Common myeloid progenitor, CD34-positive (primary cell): ENCODE results near the gene ARHGAP15.
A peak's percentile ranks its signal among the peaks of the same experiment; 100 is the strongest.

Experiments
- CTCF ChIA-PET: fragments of 350-600 bp; sonication (Branson Sonifier 250); formaldehyde crosslinking; loops from one replicate; lab custom pipeline; 2021; ENCODE audit warnings: antibody characterized with exemption; lab: Charles Lee
- POLR2A ChIA-PET: fragments of 350-600 bp; sonication (Branson Sonifier 250); formaldehyde crosslinking; loops from one replicate; lab custom pipeline; 2021; ENCODE audit warnings: antibody characterized with exemption; lab: Charles Lee
- DNase-seq, 3 donors: peaks; one replicate each; pipeline versions ENCODE4 v3.0.0 to v3.0.0-alpha.2; 2013
- H3K27ac ChIP-seq, 2 experiments: 1 replicate in 1 of 2; 2 replicates in 1 of 2; pipeline ENCODE4 v1.7.0; 2013; ENCODE audit warnings: inconsistent platforms in 2 of 2, low read length in 2 of 2, mild to moderate bottlenecking in 2 of 2, low read depth in 1 of 2, moderate library complexity in 1 of 2; ENCODE audit not compliant: severe bottlenecking in 2 of 2, insufficient read depth in 1 of 2, poor library complexity in 1 of 2
- H3K27me3 ChIP-seq, 5 experiments: replicated peaks in 2 of 5; 1 replicate in 3 of 5; 2 replicates in 2 of 5; pipeline versions ENCODE4 v1.6.1 to v1.7.0; 2013; ENCODE audit warnings: low read length in 4 of 5, mild to moderate bottlenecking in 2 of 5, moderate library complexity in 2 of 5, inconsistent platforms in 1 of 5; ENCODE audit not compliant: insufficient read depth in 5 of 5, control insufficient read depth in 4 of 5
- H3K36me3 ChIP-seq, 4 experiments: 1 replicate in 2 of 4; 2 replicates in 2 of 4; pipeline versions ENCODE4 v1.6.1 to v1.7.0; 2013; ENCODE audit warnings: low read length in 3 of 4, control low read depth in 1 of 4, mild to moderate bottlenecking in 1 of 4; ENCODE audit not compliant: control insufficient read depth in 4 of 4, insufficient read depth in 4 of 4
- H3K4me1 ChIP-seq, 4 experiments: 1 replicate in 3 of 4; 2 replicates in 1 of 4; pipeline versions ENCODE4 v1.6.1 to v1.7.1; 2013; ENCODE audit warnings: low read length in 3 of 4, mild to moderate bottlenecking in 3 of 4, control low read depth in 1 of 4, inconsistent platforms in 1 of 4, moderate library complexity in 1 of 4; ENCODE audit not compliant: control insufficient read depth in 4 of 4, insufficient read depth in 4 of 4; ENCODE audit errors: control extremely low read depth in 1 of 4
- H3K4me3 ChIP-seq, 7 experiments: 1 replicate in 4 of 7; 2 replicates in 3 of 7; pipeline versions ENCODE4 v1.5.1 to v1.7.0; 2013; ENCODE audit warnings: mild to moderate bottlenecking in 7 of 7, low read length in 6 of 7, moderate library complexity in 6 of 7, inconsistent platforms in 2 of 7, low read depth in 2 of 7, control low read depth in 1 of 7; ENCODE audit not compliant: insufficient read depth in 4 of 7, control insufficient read depth in 1 of 7; ENCODE audit errors: extremely low read depth in 1 of 7
- H3K9me3 ChIP-seq, 5 experiments: 1 replicate in 4 of 5; 2 replicates in 1 of 5; pipeline versions ENCODE4 v1.6.1 to v1.7.1; 2013; ENCODE audit warnings: low read length in 4 of 5, mild to moderate bottlenecking in 2 of 5, inconsistent platforms in 1 of 5, low read depth in 1 of 5, moderate library complexity in 1 of 5; ENCODE audit not compliant: control insufficient read depth in 4 of 5, insufficient read depth in 2 of 5; ENCODE audit errors: control extremely low read depth in 1 of 5
- WGBS: methylation state at CpG from one replicate; pipeline ENCODE4 v1.1.5; 2013; ENCODE audit not compliant: insufficient coverage; 5-methylcytosine and 5-hydroxymethylcytosine counted together

ARHGAP15 gene

DNA sequence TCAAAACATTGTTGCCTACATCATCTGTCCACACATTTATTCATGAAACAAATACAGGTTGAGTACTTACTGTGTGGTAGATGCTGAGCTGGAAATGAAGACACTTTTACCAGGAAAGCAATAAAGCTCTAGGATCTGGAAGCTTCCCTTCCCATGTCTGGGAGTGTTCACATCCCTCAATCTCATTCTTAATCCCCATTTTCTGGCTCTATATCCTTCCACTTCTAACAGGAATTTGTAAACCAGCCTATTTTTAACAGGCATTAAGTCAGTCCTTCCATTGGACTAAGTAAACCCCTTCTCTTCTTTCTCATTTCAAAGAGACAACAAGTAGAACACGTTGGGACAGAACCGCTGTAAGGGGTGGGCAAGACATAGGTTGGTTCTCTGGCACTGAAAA, 589.5 kb downstream of the ARHGAP15 start:
- Histone ChIP-seq H3K4me1 (peaks cover 0 to 21% (median 15%) of the 10 kb centered on the region in 4 experiments), H3K4me3 (no peak overlapping the region), H3K9me3 (peaks cover 0 to 4% (median 0%) of the 10 kb centered on the region in 5 experiments), H3K27ac (no peak overlapping the region), H3K27me3 (no peaks in the 10 kb centered on the region), H3K36me3 (peaks cover 4 to 12% (median 5%) of the 10 kb centered on the region in 4 experiments)
- 100% methylated on average over 1 of the region's 2 CpGs for WGBS
- ChIA-PET POLR2A (no interaction called here), CTCF (interaction anchor here (1.5 kb wide), 1 partner anchor 18 kb away, joined by 3 read pairs; no protein-coding TSS in a partner anchor)
- no peak for DNase-seq

GRCh38 chr2:143719406-143719805, 590.2 kb downstream of the ARHGAP15 start:
- WGBS, result 100% methylated on average over 1 of the region's 2 CpGs
- POLR2A ChIA-PET, result no interaction called here

GRCh38 chr2:143720095-143720664, 591.0 kb downstream of the ARHGAP15 start:
- peaks cover 4 to 8% (median 5%) of the 10 kb centered on the region in 4 experiments for H3K36me3 ChIP-seq
- H3K27me3 ChIP-seq, result no peaks in the 10 kb centered on the region
- peaks cover 0 to 21% (median 15%) of the 10 kb centered on the region in 4 experiments for H3K4me1 ChIP-seq
- no peak overlapping the region for H3K4me3 ChIP-seq
- POLR2A ChIA-PET, result no interaction called here
- CTCF ChIA-PET, result no interaction called here
- no peaks in the 10 kb centered on the region for H3K9me3 ChIP-seq
- 95% methylated on average over 12 of the region's 17 CpGs for WGBS
- DNase-seq, result peak in 1 of 3 donors; percentile 9
- H3K27ac ChIP-seq, result no peak overlapping the region

More at GRCh38 chr2:143719406-143719805, 590.2 kb downstream of the ARHGAP15 start:
- H3K27ac ChIP-seq, result no peak overlapping the region
- CTCF ChIA-PET, result no interaction called here
- no peaks in the 10 kb centered on the region for H3K27me3 ChIP-seq
- peaks cover 4 to 8% (median 5%) of the 10 kb centered on the region in 4 experiments for H3K36me3 ChIP-seq
- peaks cover 0 to 21% (median 15%) of the 10 kb centered on the region in 4 experiments for H3K4me1 ChIP-seq
- H3K4me3 ChIP-seq, result no peak overlapping the region
- H3K9me3 ChIP-seq, result no peaks in the 10 kb centered on the region
- no peak for DNase-seq

DNA sequence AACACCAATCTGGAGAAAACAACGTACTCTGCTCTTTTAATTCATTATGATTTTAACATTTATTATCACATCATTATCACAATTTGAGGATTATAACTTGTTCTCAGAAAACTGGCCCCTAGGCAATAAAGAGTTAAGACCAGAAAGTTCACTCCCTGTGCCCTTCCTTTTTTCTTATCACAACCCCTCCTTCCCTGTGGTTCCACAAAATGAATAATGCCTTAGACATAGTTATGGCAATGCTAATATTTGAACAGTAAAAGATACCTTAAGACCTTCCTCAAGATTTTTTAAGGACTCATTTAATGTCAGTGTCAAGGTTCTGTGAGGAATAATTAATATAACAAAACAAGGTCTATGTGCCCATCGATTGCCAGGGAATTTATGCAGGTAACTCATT, 596.2 kb downstream of the ARHGAP15 start:
- Histone ChIP-seq H3K4me3 (no peak overlapping the region), H3K4me1 (peaks cover 0 to 1% (median under 1%) of the 10 kb centered on the region in 4 experiments), H3K36me3 (peaks cover 8 to 11% (median 9%) of the 10 kb centered on the region in 4 experiments), H3K27ac (no peak overlapping the region), H3K9me3 (no peaks in the 10 kb centered on the region), H3K27me3 (no peaks in the 10 kb centered on the region)
- WGBS, result 100% methylated on average over 1 of the region's 2 CpGs
- ChIA-PET CTCF (no interaction called here), POLR2A (no interaction called here)
- no peak for DNase-seq

DNA sequence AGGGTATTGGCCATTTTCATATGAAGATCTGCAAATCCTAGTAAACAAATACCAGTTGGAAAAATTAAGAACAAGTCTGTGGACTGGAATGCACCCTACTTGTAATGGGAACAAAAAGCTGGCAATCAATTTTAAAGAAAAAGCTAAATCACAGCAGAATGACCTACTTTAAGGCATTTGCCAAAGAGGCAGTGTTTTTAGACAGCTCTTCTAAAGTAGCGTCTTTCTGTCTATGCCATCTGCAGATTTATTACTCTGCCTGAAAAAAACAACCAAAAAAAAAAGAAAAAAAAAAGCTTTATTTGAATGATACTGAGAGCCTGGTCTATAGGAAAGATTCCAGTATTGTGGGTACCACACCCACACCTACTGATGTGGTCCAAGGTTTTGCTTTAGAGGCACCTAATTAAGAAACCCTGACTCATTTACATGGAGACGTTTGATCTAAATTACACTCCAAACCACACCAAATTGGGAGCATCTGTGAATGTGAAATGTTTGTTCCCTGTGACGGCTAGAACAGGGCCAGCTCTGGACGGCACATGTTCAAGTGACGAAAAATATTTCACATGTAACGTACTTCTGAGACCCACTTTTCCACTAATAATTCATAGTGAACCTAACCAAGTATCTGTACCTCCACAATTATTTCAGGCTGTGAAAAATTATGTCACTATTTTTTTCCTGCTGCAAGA, 597.1 kb downstream of the ARHGAP15 start:
- Histone ChIP-seq H3K36me3 (peaks cover 8 to 10% (median 8%) of the 10 kb centered on the region in 4 experiments), H3K4me1 (peaks cover 0 to 5% (median under 1%) of the 10 kb centered on the region in 4 experiments), H3K9me3 (no peaks in the 10 kb centered on the region), H3K27me3 (no peaks in the 10 kb centered on the region), H3K27ac (no peak overlapping the region), H3K4me3 (no peak overlapping the region)
- 100% methylated on average over 3 of the region's 6 CpGs for WGBS
- ChIA-PET POLR2A (interaction anchor here (0.7 kb wide), 1 partner anchor 327 kb away, joined by 3 read pairs; no protein-coding TSS in a partner anchor), CTCF (no interaction called here)
- DNase-seq, result no peak

GRCh38 chr2:143728498-143728897, 599.3 kb downstream of the ARHGAP15 start:
- CTCF ChIA-PET, result no interaction called here

DNA sequence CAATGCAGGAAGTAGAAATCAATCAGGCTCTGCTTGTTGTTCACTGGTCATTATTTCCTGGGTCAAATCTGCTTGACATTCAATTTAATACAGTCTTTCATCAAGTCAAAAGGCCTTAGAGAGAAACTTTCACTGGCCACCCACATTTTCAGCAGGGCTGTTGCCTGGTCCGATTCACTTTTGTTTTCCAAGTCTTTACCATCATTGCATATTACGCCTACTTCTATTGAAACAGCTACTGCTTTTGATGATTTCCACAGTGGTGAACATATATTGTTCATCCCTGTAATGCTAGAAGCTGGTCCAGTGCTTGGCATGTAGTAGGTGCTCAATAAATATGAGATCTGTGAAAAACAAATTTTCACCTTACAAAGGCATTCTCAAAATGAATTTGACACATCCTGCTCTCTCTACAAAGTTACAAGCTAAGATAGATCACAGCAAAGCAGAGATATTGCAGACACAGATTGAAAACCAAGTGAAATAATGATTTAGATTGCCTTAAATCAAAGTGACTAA, 600.1 kb downstream of the ARHGAP15 start:
- no peaks in the 10 kb centered on the region for H3K27me3 ChIP-seq
- H3K4me1 ChIP-seq, result peaks cover 0 to 5% (median under 1%) of the 10 kb centered on the region in 4 experiments
- peaks cover 6 to 12% (median 10%) of the 10 kb centered on the region in 4 experiments for H3K36me3 ChIP-seq
- no peak overlapping the region for H3K4me3 ChIP-seq
- no peak overlapping the region for H3K27ac ChIP-seq
- CTCF ChIA-PET, result interaction anchor here (1.1 kb wide), 1 partner anchor 17 kb away, joined by 3 read pairs; no protein-coding TSS in a partner anchor
- DNase-seq, result no peak
- POLR2A ChIA-PET, result no interaction called here
- no peaks in the 10 kb centered on the region for H3K9me3 ChIP-seq
- 89% methylated on average over 1 of the region's 2 CpGs for whole genome bisulfite sequencing

More at GRCh38 chr2:143728498-143728897, 599.3 kb downstream of the ARHGAP15 start:
- H3K9me3 ChIP-seq, result no peaks in the 10 kb centered on the region
- no peak for DNase-seq
- 96% methylated on average over 5 of the region's 7 CpGs for WGBS
- no peaks in the 10 kb centered on the region for H3K27me3 ChIP-seq
- H3K36me3 ChIP-seq, result peaks cover 6 to 12% (median 8%) of the 10 kb centered on the region in 4 experiments
- no peak overlapping the region for H3K4me3 ChIP-seq
- H3K27ac ChIP-seq, result no peak overlapping the region
- POLR2A ChIA-PET, result no interaction called here
- peaks cover 0 to 5% (median under 1%) of the 10 kb centered on the region in 4 experiments for H3K4me1 ChIP-seq
